HG03175 (cell line): ENCODE measurements around the gene FAM168B.

Experiments used
- ATAC-seq: cut with Tn5 transposase; IDR thresholded peaks from one replicate; pipeline ENCODE4 v1.9.1; 2021; ENCODE audit warnings: mild to moderate bottlenecking, moderate library complexity; ENCODE audit not compliant: unreplicated experiment

Gene FAM168B

GRCh38 chr2:131056932-131057287 lies 36.4 kb downstream of the FAM168B start:
- ATAC-seq = no peak

- no peak for ATAC-seq
Measured at GRCh38 chr2:131056204-131056931, 36.9 kb downstream of the FAM168B start.

GRCh38 chr2:131055169-131056065 lies 37.8 kb downstream of the FAM168B start:
- ATAC-seq = no peak

- no peak for ATAC-seq
Measured at GRCh38 chr2:131054488-131054887, 38.8 kb downstream of the FAM168B start.

- no peak for ATAC-seq
Measured at GRCh38 chr2:131052741-131053263, 40.5 kb downstream of the FAM168B start.

GRCh38 chr2:131050896-131051295 lies 42.4 kb downstream of the FAM168B start:
- ATAC-seq = no peak

GRCh38 chr2:131049150-131049718 lies 44.0 kb downstream of the FAM168B start:
- ATAC-seq = no peak

GRCh38 chr2:131048641-131049040 lies 44.6 kb downstream of the FAM168B start:
- no peak for ATAC-seq

GRCh38 chr2:131047920-131048560 lies 45.2 kb downstream of the FAM168B start:
- ATAC-seq = no peak

- no peak for ATAC-seq
Measured at GRCh38 chr2:131046918-131047652, 46.2 kb downstream of the FAM168B start.

- no peak for ATAC-seq
Measured at GRCh38 chr2:131046028-131046917, 47.0 kb downstream of the FAM168B start.

- ATAC-seq = no peak
Measured at GRCh38 chr2:131045286-131046027, 47.8 kb downstream of the FAM168B start.

GRCh38 chr2:131044757-131045150 lies 48.5 kb downstream of the FAM168B start:
- no peak for ATAC-seq

GRCh38 chr2:131044075-131044756 lies 49.0 kb downstream of the FAM168B start:
- no peak for ATAC-seq

- no peak for ATAC-seq
Measured at GRCh38 chr2:131043199-131044074, 49.8 kb downstream of the FAM168B start.

- no peak for ATAC-seq
Measured at GRCh38 chr2:131042148-131042775, 51.0 kb downstream of the FAM168B start.
